SK-N-SH treated with all-trans-retinoic acid at 6 μM for 48 hours (cell line): ENCODE results near the gene METTL2A.
"Not testable (repeated sequence)": the region's sequence is repeated elsewhere in the genome, so short reads cannot be mapped to it uniquely, and the experiment has no call there.

ENCODE experiments used
- ATAC-seq: fragments of 200-7000 bp; cut with Tn5 transposase; 3 replicates; pipeline ENCODE4 v1.9.1; 2020; ENCODE audit warnings: mild to moderate bottlenecking, moderate library complexity
- ARNTL ChIP-seq: fragments of 450-650 bp; formaldehyde crosslinking; IDR thresholded peaks from 2 replicates; pipeline ENCODE4 v1.5.0; 2020; ENCODE audit warnings: low read depth, mild to moderate bottlenecking, moderate library complexity, borderline replicate concordance
- CREB5 ChIP-seq: fragments of 250-450 bp; sonication (Bioruptor Pico); IDR thresholded peaks from 2 replicates; pipeline ENCODE4 v1.5.1; 2020; ENCODE audit warnings: low read depth, mild to moderate bottlenecking, moderate library complexity
- CSDC2 ChIP-seq: fragments of 250-450 bp; sonication (Bioruptor Pico); IDR thresholded peaks from 2 replicates; pipeline ENCODE4 v1.5.0; 2020; ENCODE audit warnings: mild to moderate bottlenecking, moderate library complexity
- GLIS3 ChIP-seq: fragments of 250-450 bp; sonication (Bioruptor Pico); IDR thresholded peaks from 2 replicates; pipeline ENCODE4 v1.5.0; 2020; ENCODE audit warnings: mild to moderate bottlenecking, moderate library complexity
- ISL1 ChIP-seq: fragments of 250-450 bp; sonication (Bioruptor Pico); IDR thresholded peaks from 2 replicates; pipeline ENCODE4 v2.1.2; 2022; ENCODE audit warnings: mild to moderate bottlenecking, moderate library complexity
- OSR1 ChIP-seq: fragments of 250-450 bp; sonication (Bioruptor Pico); IDR thresholded peaks from 2 replicates; pipeline ENCODE4 v1.8.0; 2022; ENCODE audit warnings: moderate library complexity, mild to moderate bottlenecking, inconsistent platforms
- POU6F1 ChIP-seq: fragments of 250-450 bp; sonication (Bioruptor Pico); IDR thresholded peaks from 2 replicates; pipeline ENCODE4 v1.8.0; 2021; ENCODE audit warnings: low read depth, mild to moderate bottlenecking, moderate library complexity, borderline replicate concordance
- PPARA ChIP-seq: fragments of 250-450 bp; sonication (Bioruptor Pico); IDR thresholded peaks from 2 replicates; pipeline ENCODE4 v1.5.0; 2020; ENCODE audit warnings: mild to moderate bottlenecking, borderline replicate concordance
- SNAI2 ChIP-seq: fragments of 250-450 bp; sonication (Bioruptor Pico); IDR thresholded peaks from 2 replicates; pipeline ENCODE4 v1.5.0; 2020; ENCODE audit warnings: mild to moderate bottlenecking, moderate library complexity
- TCF4 ChIP-seq: fragments of 250-450 bp; sonication (Bioruptor Pico); IDR thresholded peaks from 2 replicates; pipeline ENCODE4 v1.8.0; 2021; ENCODE audit warnings: mild to moderate bottlenecking, moderate library complexity, borderline replicate concordance
- TOX ChIP-seq: fragments of 250-450 bp; sonication (Bioruptor Pico); IDR thresholded peaks from 2 replicates; pipeline ENCODE4 v1.8.0; 2021; ENCODE audit warnings: mild to moderate bottlenecking, moderate library complexity, borderline replicate concordance
- ZNF70 ChIP-seq: fragments of 450-650 bp; formaldehyde crosslinking; IDR thresholded peaks from 2 replicates; pipeline ENCODE4 v1.5.0; 2020; ENCODE audit warnings: mild to moderate bottlenecking, moderate library complexity
- ZNF8 ChIP-seq: fragments of 450-650 bp; formaldehyde crosslinking; IDR thresholded peaks from 2 replicates; pipeline ENCODE4 v1.5.0; 2020; ENCODE audit warnings: mild to moderate bottlenecking, moderate library complexity
- TF ChIP-seq, protein P1 (sequence below): fragments of 250-450 bp; sonication (Bioruptor Pico); IDR thresholded peaks from 2 replicates; pipeline ENCODE4 v1.5.0; 2020; ENCODE audit warnings: mild to moderate bottlenecking, moderate library complexity

METTL2A gene

GRCh38 chr17:62470666-62471379 lies 47.1 kb downstream of the METTL2A start:
- ATAC-seq, result peak; percentile 81
- TF ChIP-seq TOX (CRISPR knock-in tag) (peak; percentile 61), SNAI2 (CRISPR knock-in tag) (peak; percentile 76; the same call in 1 of the 2 replicates), TCF4 (CRISPR knock-in tag) (peak; percentile 42; the same call in 1 of the 2 replicates), ISL1 (CRISPR knock-in tag) (peak; percentile 54)
- TF ChIP-seq, protein P1, sequence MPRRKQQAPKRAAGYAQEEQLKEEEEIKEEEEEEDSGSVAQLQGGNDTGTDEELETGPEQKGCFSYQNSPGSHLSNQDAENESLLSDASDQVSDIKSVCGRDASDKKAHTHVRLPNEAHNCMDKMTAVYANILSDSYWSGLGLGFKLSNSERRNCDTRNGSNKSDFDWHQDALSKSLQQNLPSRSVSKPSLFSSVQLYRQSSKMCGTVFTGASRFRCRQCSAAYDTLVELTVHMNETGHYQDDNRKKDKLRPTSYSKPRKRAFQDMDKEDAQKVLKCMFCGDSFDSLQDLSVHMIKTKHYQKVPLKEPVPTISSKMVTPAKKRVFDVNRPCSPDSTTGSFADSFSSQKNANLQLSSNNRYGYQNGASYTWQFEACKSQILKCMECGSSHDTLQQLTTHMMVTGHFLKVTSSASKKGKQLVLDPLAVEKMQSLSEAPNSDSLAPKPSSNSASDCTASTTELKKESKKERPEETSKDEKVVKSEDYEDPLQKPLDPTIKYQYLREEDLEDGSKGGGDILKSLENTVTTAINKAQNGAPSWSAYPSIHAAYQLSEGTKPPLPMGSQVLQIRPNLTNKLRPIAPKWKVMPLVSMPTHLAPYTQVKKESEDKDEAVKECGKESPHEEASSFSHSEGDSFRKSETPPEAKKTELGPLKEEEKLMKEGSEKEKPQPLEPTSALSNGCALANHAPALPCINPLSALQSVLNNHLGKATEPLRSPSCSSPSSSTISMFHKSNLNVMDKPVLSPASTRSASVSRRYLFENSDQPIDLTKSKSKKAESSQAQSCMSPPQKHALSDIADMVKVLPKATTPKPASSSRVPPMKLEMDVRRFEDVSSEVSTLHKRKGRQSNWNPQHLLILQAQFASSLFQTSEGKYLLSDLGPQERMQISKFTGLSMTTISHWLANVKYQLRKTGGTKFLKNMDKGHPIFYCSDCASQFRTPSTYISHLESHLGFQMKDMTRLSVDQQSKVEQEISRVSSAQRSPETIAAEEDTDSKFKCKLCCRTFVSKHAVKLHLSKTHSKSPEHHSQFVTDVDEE (CRISPR knock-in tag), result peak; percentile 58; the same call in 1 of the 2 replicates

- peak; percentile 24 for ATAC-seq
These were observed 47.7 kb downstream of the METTL2A start for GRCh38 chr17:62471380-62471880.

DNA sequence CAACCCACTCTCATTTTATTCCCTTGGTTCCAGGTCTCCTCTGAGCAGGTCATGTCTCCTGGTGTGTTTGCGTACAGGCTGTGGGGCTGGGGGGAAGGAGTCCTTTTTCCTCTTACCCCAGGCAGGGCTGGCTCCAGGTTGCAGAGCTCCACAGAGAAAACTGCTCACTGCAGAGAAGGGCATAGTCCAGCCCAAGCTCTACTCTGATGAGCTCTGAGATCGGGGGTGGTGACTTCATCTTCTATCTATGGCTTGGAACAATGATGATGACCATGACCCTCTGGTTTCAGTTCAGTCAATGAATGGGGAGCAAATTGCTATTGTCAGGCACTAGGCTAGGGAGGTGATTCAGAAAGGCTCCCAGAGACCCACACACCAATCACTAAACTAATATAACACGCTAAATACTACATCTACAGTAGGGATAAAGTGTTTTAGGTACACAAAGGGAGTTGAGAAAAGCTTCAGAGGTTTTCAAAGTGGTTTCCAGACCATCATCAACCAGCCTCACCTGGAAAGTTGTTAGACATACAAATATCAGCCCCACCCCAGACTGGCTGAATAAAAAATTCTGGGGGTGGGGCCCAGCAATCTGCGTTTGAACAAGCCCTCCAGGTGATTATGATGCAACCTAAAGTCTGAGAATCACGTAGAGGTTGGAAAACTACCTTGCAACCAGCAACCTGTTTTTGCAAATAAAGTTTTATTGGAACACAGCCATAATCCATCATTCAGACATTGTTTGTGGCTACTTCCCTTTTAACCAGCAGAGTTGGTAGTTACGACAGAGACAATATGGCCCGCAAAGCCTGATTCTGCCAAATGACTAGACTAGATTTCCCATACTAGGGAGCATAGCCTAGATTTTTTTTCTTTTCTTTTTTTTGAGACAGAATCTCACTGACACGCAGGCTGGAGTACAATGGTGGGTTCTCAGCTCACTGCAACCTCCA lies 49.6 kb downstream of the METTL2A start:
- peak; percentile 6; the same call in 1 of the 3 replicates for ATAC-seq

DNA sequence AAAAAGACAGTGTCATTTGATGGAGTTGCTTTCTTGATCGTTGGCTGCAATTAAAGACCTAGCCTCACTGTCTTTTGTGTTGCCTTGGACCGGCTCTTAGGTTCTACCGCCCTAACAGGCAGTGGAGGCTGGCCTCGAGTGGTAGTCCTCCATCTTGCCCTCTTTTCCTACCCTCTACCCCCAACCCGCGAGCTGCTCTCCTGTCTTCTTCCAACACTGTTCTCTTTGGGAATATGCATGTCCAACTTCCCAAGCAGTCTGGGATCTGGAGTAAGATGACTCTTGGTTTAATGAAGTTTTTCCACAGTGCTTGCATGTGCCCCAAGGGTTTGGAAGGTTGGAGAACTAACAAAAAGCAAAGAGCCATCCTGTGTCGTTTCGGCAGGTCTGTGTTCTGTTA lies 53.4 kb downstream of the METTL2A start:
- not testable (repeated sequence) for ATAC-seq

DNA sequence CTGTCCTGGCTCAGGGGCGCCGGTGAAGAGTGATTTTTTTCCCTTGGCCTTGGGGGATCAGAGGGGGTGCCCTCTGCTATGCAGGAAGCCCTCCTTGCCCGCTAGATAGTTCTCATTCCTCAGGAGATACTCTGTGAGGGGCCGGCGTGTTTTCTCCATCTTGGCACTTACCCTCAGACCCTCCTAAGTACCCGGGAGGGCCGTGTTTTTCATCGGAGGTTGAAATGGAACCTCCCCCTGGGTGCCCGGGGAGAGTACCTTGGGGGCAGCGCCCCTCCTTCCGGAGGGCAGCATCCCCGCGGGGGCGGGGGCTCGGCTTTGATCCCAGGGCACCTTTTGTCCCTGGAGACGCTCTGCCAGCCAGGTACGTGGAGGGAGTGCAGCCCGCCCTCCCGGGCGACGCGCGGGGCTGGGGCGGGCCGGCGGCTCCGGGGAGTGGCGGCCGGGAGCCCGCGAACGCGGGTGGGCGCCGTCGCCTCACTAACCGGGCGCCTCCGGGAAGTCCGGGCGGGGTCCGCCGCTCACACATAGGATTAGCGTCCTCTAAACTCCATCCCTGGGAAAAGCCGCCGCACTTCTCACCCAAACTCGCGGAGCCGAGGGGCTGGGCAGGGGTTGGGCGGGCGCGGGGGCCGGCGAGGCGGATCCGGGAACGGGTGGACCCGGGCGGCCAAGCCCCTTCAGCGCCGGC lies 54.2 kb downstream of the METTL2A start:
- ATAC-seq, result peak; percentile 12

DNA sequence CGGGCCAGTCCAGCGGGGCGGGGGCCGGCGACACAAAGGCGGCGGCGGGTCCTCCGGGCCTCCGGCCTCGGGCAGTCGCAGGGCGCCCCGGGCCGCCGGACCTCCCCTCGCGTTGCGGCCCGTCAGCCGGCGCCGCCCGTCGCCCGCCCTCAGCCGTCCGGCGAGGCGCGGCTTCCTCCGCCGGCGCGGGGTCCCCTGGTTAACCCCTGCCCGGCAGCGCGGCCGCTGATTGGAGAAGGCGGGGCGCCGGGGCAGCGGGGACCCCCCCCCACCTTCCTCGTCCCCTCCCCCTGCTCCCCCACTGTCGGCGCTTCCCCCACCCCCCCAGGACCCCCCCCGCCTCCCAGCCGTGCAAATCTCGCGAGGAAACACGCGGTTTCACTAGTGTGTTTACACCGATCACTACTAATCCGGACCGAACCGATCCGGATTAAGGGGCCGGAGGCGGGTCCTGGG lies 54.8 kb downstream of the METTL2A start, which contains the start of gene TLK2:
TSS of gene TLK2 (plus strand) at position 402 of the 456 bp plus-strand sequence. CDS start 2,301 bp downstream, outside the sequence.
- ATAC-seq, result peak; percentile 84

GRCh38 chr17:62478880-62479638 lies 55.4 kb downstream of the METTL2A start:
- ATAC-seq, result peak; percentile 40

More for the DNA sequence above, 54.8 kb downstream of the METTL2A start, which contains the start of gene TLK2:
- TF ChIP-seq PPARA (CRISPR knock-in tag) (no peak), CSDC2 (no peak), TCF4 (CRISPR knock-in tag) (no peak), ARNTL (CRISPR knock-in tag) (no peak), ZNF8 (CRISPR knock-in tag) (no peak), CREB5 (no peak), OSR1 (no peak), ZNF70 (CRISPR knock-in tag) (no peak), GLIS3 (CRISPR knock-in tag) (no peak), POU6F1 (CRISPR knock-in tag) (no peak)
- TF ChIP-seq, protein P1 (CRISPR knock-in tag), result no peak

GRCh38 chr17:62479639-62480258 lies 56.1 kb downstream of the METTL2A start:
- peak; percentile 45 for ATAC-seq
